Measurements from ENCODE around the gene ZC3H7A.

GRCh38 chr16:11836650-11837244, 39.7 kb upstream of the ZC3H7A start:
- no peak for TF ChIP-seq GATA2 (IDR thresholded peaks at IDR 0.05; ENCODE audit: low read depth, low read length)
- no peak for TF ChIP-seq GATA3 (IDR thresholded peaks at IDR 0.05; ENCODE audit: low read depth, low read length)

Data from SH-SY5Y (cell line).